Hepatic stellate cell (primary cell): ENCODE results near the gene SH3PXD2A.
"Not testable (repeated sequence)": the region's sequence is repeated elsewhere in the genome, so short reads cannot be mapped to it uniquely, and the experiment has no call there.

Experiments
- DNase-seq: peaks from one replicate; pipeline ENCODE4 v3.0.0; 2011; ENCODE audit warnings: low spot score

The SH3PXD2A gene

DNA sequence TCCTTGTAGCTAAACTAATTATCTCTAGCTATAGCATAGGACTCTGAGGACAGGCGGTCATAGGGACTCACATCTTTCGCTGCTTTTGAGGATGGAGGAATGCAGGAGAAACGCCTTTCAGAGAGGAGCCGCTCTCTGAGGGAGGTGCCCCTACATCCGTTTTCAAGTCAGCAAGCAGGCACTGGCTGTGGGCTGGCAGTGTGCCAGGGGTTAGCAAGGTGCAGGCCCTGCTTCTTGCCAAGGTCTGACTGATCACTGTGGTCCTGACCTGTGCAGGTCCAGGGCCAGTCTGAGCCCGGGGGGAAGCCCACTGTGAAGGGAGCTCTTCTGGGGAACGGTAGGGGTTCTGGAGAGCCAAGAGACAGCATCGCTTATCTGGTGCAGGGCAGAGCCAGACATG is 89.4 kb downstream of the SH3PXD2A start:
- no peak for DNase-seq

DNA sequence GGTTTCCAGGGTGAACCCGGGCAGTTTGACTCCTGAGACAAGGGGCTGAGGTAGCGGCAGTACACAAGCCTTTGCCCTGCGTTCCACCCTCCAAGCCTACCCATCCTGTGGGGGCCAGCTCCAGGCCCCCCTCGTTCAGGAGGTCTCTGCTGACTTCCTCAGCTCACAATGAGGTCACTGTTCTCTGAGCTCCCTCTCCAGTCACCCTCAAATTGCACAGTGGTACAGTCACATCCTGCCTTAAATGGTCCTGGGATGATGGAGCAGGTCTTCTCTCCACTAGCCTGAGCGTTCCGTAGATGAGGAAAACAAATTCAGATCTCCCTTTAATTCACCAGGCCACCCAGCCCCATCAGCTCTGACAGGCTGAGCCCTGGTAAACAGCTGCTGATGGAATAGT is 90.2 kb downstream of the SH3PXD2A start:
- peak; percentile 61 for DNase-seq

GRCh38 chr10:103764296-103765088 is 90.9 kb downstream of the SH3PXD2A start:
- no peak for DNase-seq

GRCh38 chr10:103763374-103764202 is 91.8 kb downstream of the SH3PXD2A start:
- DNase-seq, result no peak

GRCh38 chr10:103762916-103763315 is 92.5 kb downstream of the SH3PXD2A start:
- no peak for DNase-seq

DNA sequence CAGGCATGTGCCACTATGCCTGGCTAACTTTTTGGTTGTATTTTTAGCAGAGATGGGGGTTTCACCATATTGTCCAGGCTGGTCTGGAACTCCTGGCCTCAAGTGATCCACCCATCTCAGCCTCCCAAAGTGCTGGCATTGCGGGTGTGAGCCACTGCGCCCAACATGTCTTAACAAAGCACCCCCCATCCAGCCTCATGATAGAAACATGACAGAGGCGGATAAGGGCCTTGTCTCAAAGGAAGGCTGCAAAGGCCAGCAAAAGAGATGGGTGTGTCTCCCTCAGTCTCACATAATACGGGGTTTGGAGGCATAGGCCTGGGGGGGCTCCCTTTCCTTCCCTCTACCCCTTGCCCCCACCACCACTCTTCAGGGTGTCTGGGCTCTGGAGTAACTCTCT is 93.2 kb downstream of the SH3PXD2A start:
- no peak for DNase-seq

DNA sequence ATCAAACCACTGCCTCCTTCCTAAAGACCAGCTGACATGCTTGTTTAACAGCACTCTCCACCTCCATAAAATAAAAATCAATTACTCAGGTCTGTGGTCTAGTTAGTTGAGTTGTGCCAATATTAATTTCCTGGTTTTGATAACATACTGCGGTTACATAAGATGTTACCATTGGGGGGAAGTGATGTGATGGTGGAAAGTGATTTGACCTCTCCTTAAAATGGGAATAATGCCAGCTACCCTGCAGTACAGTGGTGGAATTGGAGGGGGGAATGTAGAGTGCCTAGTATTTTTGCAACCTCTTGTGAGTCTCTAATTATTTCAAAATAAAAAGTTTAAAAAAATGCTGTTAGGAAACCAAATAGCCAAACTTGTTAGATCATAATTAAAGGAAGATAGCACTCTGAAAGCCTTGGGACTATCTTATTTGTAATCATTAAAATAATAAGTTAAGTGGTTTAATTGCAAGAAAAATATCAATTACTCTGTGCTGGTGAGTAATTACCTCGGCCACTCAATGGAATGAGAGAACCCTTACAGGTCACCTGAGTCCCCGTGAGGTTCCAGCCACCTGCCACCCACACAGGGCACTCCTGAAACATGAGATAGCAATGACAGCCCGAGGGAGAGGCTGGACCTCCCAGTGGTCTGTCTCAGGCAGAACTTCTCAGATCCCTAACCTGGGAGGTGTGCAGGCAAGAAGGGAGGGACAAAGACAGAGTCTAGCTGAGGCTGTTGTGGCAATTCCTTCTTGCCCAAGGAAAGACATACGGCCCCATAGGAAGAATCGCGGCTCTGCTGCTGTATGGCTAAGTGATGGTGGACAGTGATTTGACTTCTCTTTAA is 94.1 kb downstream of the SH3PXD2A start:
- no peak for DNase-seq

- not testable (repeated sequence) for DNase-seq
Observed at GRCh38 chr10:103760233-103760632, 95.1 kb downstream of the SH3PXD2A start.

DNA sequence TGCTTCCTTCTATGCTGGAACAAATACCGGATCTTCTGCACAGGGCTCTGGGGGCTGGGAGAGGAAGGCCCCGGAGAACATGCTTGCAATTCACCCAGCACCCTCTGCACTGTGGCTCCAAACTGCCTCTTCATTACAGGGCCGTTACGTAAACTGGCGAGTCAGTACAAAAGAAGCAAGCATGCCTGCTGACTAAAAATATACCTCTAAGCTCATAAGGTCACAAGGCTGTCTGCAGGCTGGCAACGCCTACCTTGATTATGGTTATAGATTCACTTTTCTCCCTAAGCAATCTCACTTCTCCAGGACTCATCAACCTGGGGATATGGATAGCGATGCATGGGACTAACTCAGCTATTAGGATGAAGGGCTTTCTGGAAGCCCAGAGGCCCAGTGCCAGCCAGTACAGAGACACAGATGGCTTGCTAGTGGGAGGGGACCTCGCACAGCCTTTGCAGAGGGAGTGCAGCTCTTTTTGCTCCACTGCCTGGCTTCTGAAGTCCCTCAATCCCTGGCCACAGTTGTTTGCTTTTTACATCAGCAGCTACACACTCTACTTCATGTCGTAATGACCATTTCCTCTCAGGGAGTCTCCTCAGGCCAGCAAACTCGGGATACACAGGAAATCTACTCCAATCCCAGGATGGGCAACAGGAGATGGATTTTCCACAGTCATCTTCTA is 96.1 kb downstream of the SH3PXD2A start:
- peak; percentile 69 for DNase-seq

GRCh38 chr10:103758294-103758681 is 97.1 kb downstream of the SH3PXD2A start:
- DNase-seq, result peak; percentile 33

GRCh38 chr10:103757531-103758293 is 97.7 kb downstream of the SH3PXD2A start:
- DNase-seq, result peak; percentile 87

GRCh38 chr10:103756277-103756869 is 99.0 kb downstream of the SH3PXD2A start:
- no peak for DNase-seq

GRCh38 chr10:103752680-103753248 is 102.6 kb downstream of the SH3PXD2A start:
- no peak for DNase-seq

GRCh38 chr10:103751667-103752290 is 103.6 kb downstream of the SH3PXD2A start:
- no peak for DNase-seq

- no peak for DNase-seq
Observed at GRCh38 chr10:103750836-103751235, 104.5 kb downstream of the SH3PXD2A start.

- DNase-seq, result no peak
Observed at GRCh38 chr10:103749779-103750178, 105.6 kb downstream of the SH3PXD2A start.

DNA sequence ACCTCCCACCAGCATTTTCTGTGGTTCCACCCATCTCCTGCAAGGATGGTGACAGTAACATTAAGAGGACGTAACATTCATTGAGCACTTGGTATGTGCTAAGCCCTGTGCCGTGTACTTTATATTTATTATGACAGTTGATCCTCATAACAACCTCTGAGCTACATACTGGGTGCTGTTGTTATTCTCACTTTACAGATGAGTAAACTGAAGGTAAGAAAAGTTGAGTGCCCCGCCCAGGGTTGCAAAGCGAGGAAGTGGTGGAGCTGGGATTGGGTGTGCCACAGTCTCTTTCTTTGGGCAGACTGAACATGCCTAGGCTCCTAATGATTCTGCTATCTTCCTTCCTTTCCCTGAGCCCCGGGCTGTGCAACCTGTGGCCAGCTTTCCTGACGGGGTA is 107.4 kb downstream of the SH3PXD2A start:
- DNase-seq, result no peak

DNA sequence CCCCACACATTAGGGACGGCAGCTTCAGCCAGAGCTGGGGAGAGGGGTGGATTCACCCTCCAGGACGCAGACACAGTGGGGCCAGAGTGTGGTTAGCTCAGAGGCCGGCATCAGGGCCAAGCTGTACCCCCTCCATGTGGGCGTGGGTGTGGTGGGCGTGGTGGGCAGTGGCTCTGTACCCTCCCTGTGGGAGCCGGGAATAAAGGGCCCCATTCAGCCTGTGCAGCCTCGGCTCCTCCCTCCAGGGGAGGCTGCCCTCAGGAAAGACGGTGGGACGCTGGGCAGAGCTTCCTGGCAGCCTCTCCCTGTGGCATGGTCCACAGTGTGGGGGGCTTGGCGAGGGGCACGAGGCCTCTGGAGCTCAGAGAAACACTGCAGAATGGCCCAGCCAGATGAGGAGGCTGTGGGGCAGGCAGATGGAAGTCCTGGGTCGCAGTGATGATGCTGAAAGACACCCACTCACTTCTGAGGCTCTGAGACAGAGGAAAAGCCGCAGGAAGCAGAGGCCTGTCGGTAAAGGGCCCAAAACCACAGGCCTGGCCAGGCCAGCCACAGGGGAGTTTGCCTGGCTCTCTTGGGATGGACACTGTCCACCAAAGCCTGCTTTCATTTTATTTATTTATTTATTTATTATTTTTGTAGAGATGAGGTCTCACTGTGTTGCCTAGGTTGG is 108.0 kb downstream of the SH3PXD2A start:
- no peak for DNase-seq

- no peak for DNase-seq
Observed at GRCh38 chr10:103746598-103746997, 108.8 kb downstream of the SH3PXD2A start.
